HepG2 (cell line): ENCODE data around the gene OR51F1. TPM values are rescaled to one million over a fixed set of nuclear protein-coding genes. Genes with fewer than 3 reads are reported as not detected.

Source experiments
- ATAC-seq: fragments of 200-7000 bp; cut with Tn5 transposase; 3 replicates; pipeline ENCODE4 v1.9.1; 2020; ENCODE audit warnings: mild to moderate bottlenecking, moderate library complexity
- BruUV-seq: library from RNA; stranded (reverse); fragments of 400-500 nt; replicated peaks from 2 replicates; lab custom pipeline; 2021; lab: Mats Ljungman, UMichigan
- CTCF ChIA-PET: fragments of 300-600 bp; formaldehyde crosslinking; extraction: SDS; loops from one replicate; lab custom pipeline; 2021; ENCODE audit warnings: low total read pairs, inconsistent platforms, low intra/inter-chr PET ratio; lab: Yijun Ruan, JAX
- POLR2A ChIA-PET: fragments of 350-600 bp; sonication (Branson Sonifier 250); formaldehyde crosslinking; loops from one replicate; lab custom pipeline; 2020; ENCODE audit warnings: antibody characterized with exemption, inconsistent platforms; lab: Yijun Ruan, JAX
- DNase-seq: peaks from one replicate; pipeline ENCODE4 v3.0.0-alpha.2; 2015; ENCODE audit warnings: low spot score
- FAIRE-seq: peaks from 3 replicates; lab custom pipeline; 2011; peaks lifted over from hg19 to GRCh38; lab: Jason Lieb, UNC
- H2AFZ ChIP-seq: one replicate; pipeline ENCODE4 v1.6.1; 2011; ENCODE audit warnings: low read length, inconsistent platforms
- H3K27ac ChIP-seq: fragments of 300-600 bp; 3 replicates; pipeline ENCODE4 v1.8.0; 2011; ENCODE audit warnings: mixed run types, mild to moderate bottlenecking, mixed read lengths, low read length, inconsistent platforms; ENCODE audit not compliant: insufficient read depth; ENCODE audit errors: extremely low read length
- H3K27me3 ChIP-seq, 2 experiments: fragments of 200-600 bp in 1 of 2; 2 replicates in 1 of 2; 3 replicates in 1 of 2; pipeline versions ENCODE4 v1.6.0 to v1.8.0; 2011; ENCODE audit warnings: low read length in 2 of 2, mild to moderate bottlenecking in 2 of 2, moderate library complexity in 2 of 2, inconsistent platforms in 1 of 2; ENCODE audit not compliant: insufficient read depth in 2 of 2, control insufficient read depth in 1 of 2
- H3K36me3 ChIP-seq, 2 experiments: fragments of 200-600 bp in 1 of 2; replicated peaks in 1 of 2; 2 replicates in 1 of 2; 3 replicates in 1 of 2; pipeline versions ENCODE4 v1.5.1 to v1.8.0; 2011; ENCODE audit warnings: low read length in 2 of 2, inconsistent platforms in 1 of 2; ENCODE audit not compliant: insufficient read depth in 2 of 2, control insufficient read depth in 1 of 2
- H3K4me1 ChIP-seq: 2 replicates; pipeline ENCODE4 v1.5.1; 2012; ENCODE audit warnings: low read length, inconsistent platforms; ENCODE audit not compliant: insufficient read depth
- H3K4me2 ChIP-seq: 2 replicates; pipeline ENCODE4 v1.6.0; 2011; ENCODE audit warnings: low read depth, low read length, inconsistent platforms
- H3K4me3 ChIP-seq, 3 experiments: fragments of 200-600 bp in 1 of 3; sonication (generic), shearing (Covaris generic) in 1 of 3; replicated peaks in 1 of 3; 2 replicates each; pipeline ENCODE4 v1.5.1; 2011 to 2016; ENCODE audit warnings: low read length in 3 of 3, inconsistent platforms in 2 of 3, low read depth in 2 of 3, mild to moderate bottlenecking in 2 of 3, control low read depth in 1 of 3, mixed read lengths in 1 of 3; ENCODE audit not compliant: insufficient read depth in 1 of 3
- H3K79me2 ChIP-seq: one replicate; pipeline ENCODE4 v1.6.1; 2011; ENCODE audit warnings: low read length, inconsistent platforms; ENCODE audit not compliant: insufficient read depth
- H3K9ac ChIP-seq: 2 replicates; pipeline ENCODE4 v1.6.0; 2011; ENCODE audit warnings: mild to moderate bottlenecking, low read depth, low read length, inconsistent platforms; ENCODE audit not compliant: insufficient read depth
- H3K9me3 ChIP-seq: 2 replicates; pipeline ENCODE4 v1.5.1; 2012; ENCODE audit warnings: mild to moderate bottlenecking, low read length
- H4K20me1 ChIP-seq: 2 replicates; pipeline ENCODE4 v1.6.0; 2011; ENCODE audit warnings: inconsistent platforms, mild to moderate bottlenecking, low read length, moderate library complexity; ENCODE audit not compliant: insufficient read depth
- HNRNPK ChIP-seq: fragments of 200-400 bp; formaldehyde crosslinking; IDR thresholded peaks from 2 replicates; pipeline ENCODE4 v1.6.1; 2018; ENCODE audit warnings: low read length, low read depth, moderate library complexity, mild to moderate bottlenecking; ENCODE audit not compliant: poor library complexity, severe bottlenecking
- PCBP1 ChIP-seq: fragments of 200-400 bp; formaldehyde crosslinking; IDR thresholded peaks from 2 replicates; pipeline ENCODE4 v1.6.1; 2017; ENCODE audit warnings: mild to moderate bottlenecking, low read depth, low read length, borderline replicate concordance
- PCBP2 ChIP-seq: fragments of 200-400 bp; formaldehyde crosslinking; optimal IDR thresholded peaks from 2 replicates; pipeline ENCODE3; 2018; ENCODE audit warnings: low read length, low read depth; ENCODE audit not compliant: poor library complexity, severe bottlenecking
- SMC3 ChIP-seq: IDR thresholded peaks from 2 replicates; pipeline ENCODE4 v1.6.1; 2011; ENCODE audit warnings: low read length, improper control_type of control experiment
- ZBTB25 ChIP-seq: IDR thresholded peaks from 2 replicates; pipeline ENCODE4 v1.6.1; 2018; ENCODE audit warnings: missing genetic modification reagents
- ZNF552 ChIP-seq: sonication (generic); formaldehyde crosslinking; IDR thresholded peaks from 2 replicates; pipeline ENCODE4 v1.9.0; 2022; ENCODE audit warnings: missing genetic modification reagents, mild to moderate bottlenecking, borderline replicate concordance
- WGBS: methylation state at CpG from one replicate; pipeline ENCODE4 v1.1.6; 2017; ENCODE audit warnings: low lambda C conversion rate; 5-methylcytosine and 5-hydroxymethylcytosine counted together
- in situ Hi-C: cut with HindIII; loops from 2 replicates; pipeline ENCODE4 v1.10.0; 2017; ENCODE audit warnings: low pct_unique_long_range_greater_than_20kb; ENCODE audit not compliant: extremely low pct_ligation_motif_present
- intact Hi-C: fragments of 100-400 bp; cut with micrococcal nuclease; formaldehyde crosslinking; loops from one replicate; pipeline ENCODE4 v1.10.0; 2022; ENCODE audit not compliant: unreplicated experiment
- polyA plus RNA-seq, 8 experiments: library from polyadenylated mRNA; depleted of rRNA in 3 of 8; stranded (reverse) in 7 of 8; unstranded in 1 of 8; fragments of >200 nt; fragmentation: Illumina TruSeq in 4 of 8; extraction: Trizol in 4 of 8; gene quantifications; 2 replicates each; pipeline versions ENCODE4 v1.2.1 to v1.2.3, GENCODE V29; 2011 to 2016; ENCODE audit warnings: low read depth in 4 of 8, missing spikeins in 1 of 8, mixed read lengths in 1 of 8; ENCODE audit not compliant: insufficient read depth in 1 of 8
- total RNA-seq, 5 experiments: library from RNA; depleted of rRNA; stranded (reverse); fragments of >200 nt; fragmentation: Illumina TruSeq; extraction: Trizol; gene quantifications; 2 replicates each; pipeline ENCODE4 v1.2.3, GENCODE V29; 2016; ENCODE audit warnings: low read depth in 1 of 5

Gene OR51F1
- total and polyA plus RNA-seq, 2 of the 13 experiments (the other 11 are each of a cell fraction or from before 2014, with no cell fraction given): not detected

- Histone ChIP-seq H3K27me3 (no peaks in the 10 kb centered on the region), H2AFZ (no peak overlapping the region), H3K36me3 (no peaks in the 10 kb centered on the region), H3K4me3 (no peak overlapping the region), H3K27ac (no peak overlapping the region), H3K9ac (no peak overlapping the region), H4K20me1 (no peaks in the 10 kb centered on the region), H3K9me3 (no peaks in the 10 kb centered on the region), H3K4me2 (no peak overlapping the region), H3K79me2 (no peaks in the 10 kb centered on the region), H3K4me1 (no peaks in the 10 kb centered on the region)
- no peak for ATAC-seq
- POLR2A ChIA-PET: no interaction called here
- in situ Hi-C loops (no loop called here), intact Hi-C loops (no loop called here)
- FAIRE-seq: no peak
- BruUV-seq: no TSS peak
- TF ChIP-seq ZNF552 (CRISPR knock-in tag): no peak
- TF ChIP-seq HNRNPK: peak; percentile 98
- TF ChIP-seq PCBP1: 0 out of 2 replicates have a peak, but pooled peaks have one; percentile 51
- DNase-seq: no peak
- 24% methylated on average over 6 of the region's 6 CpGs for WGBS
- CTCF ChIA-PET: no interaction called here
Measured at GRCh38 chr11:4766420-4767043, 3.2 kb downstream of the OR51F1 start.

- intact Hi-C loops: no loop called here
- Histone ChIP-seq H3K27ac (no peak overlapping the region), H3K4me1 (no peaks in the 10 kb centered on the region), H4K20me1 (no peaks in the 10 kb centered on the region), H3K4me3 (no peak overlapping the region), H3K27me3 (no peaks in the 10 kb centered on the region), H3K36me3 (no peaks in the 10 kb centered on the region), H2AFZ (no peak overlapping the region), H3K4me2 (no peak overlapping the region), H3K9ac (no peak overlapping the region), H3K9me3 (no peaks in the 10 kb centered on the region), H3K79me2 (no peaks in the 10 kb centered on the region)
- no peak for FAIRE-seq
- no TSS peak for BruUV-seq
- TF ChIP-seq ZBTB25 (CRISPR knock-in tag) (no peak), HNRNPK (no peak), SMC3 (no peak), PCBP2 (no peak)
- in situ Hi-C loops: no loop called here
- WGBS: 0% methylated on average over 2 of the region's 2 CpGs
- ChIA-PET CTCF (no interaction called here), POLR2A (no interaction called here)
- ATAC-seq: no peak
- no peak for DNase-seq
Measured at GRCh38 chr11:4763096-4763495, 6.6 kb downstream of the OR51F1 start.
